Ovary (tissue), 9 donors: ENCODE data around the gene PPTC7. TPM values are rescaled to one million over a fixed set of nuclear protein-coding genes. Genes with fewer than 3 reads are reported as not detected.

Source experiments
- DNase-seq, 5 donors: peaks; one replicate each; pipeline ENCODE4 v3.0.0-alpha.2; 2019 to 2020
- H3K27ac ChIP-seq, 2 donors: fragments of 200-600 bp; one replicate each; pipeline versions ENCODE4 v1.5.1 to v1.8.0; 2019 to 2022
- H3K27me3 ChIP-seq: fragments of 200-600 bp; one replicate; pipeline ENCODE4 v1.8.0; 2022
- H3K36me3 ChIP-seq: fragments of 200-600 bp; sonication (generic); one replicate; pipeline ENCODE4 v1.5.1; 2019
- H3K4me1 ChIP-seq: one replicate; pipeline ENCODE4 v1.8.1; 2013; ENCODE audit warnings: mild to moderate bottlenecking, moderate library complexity; ENCODE audit not compliant: insufficient read depth
- H3K4me3 ChIP-seq: fragments of 200-600 bp; sonication (generic); one replicate; pipeline ENCODE4 v1.5.1; 2017
- H3K9me3 ChIP-seq, 2 donors: fragments of 200-600 bp in 1 of 2; sonication (generic) in 1 of 2; one replicate each; pipeline versions ENCODE4 v1.5.1 to v1.8.1; 2013 to 2019; ENCODE audit warnings: mild to moderate bottlenecking in 1 of 2, moderate library complexity in 1 of 2
- EP300 ChIP-seq: sonication (generic); formaldehyde crosslinking; IDR thresholded peaks from one replicate; pipeline ENCODE4 v1.6.1; 2017; ENCODE audit warnings: antibody characterized with exemption
- POLR2A ChIP-seq: fragments of 450-650 bp; IDR thresholded peaks from one replicate; pipeline ENCODE4 v1.6.1; 2017; ENCODE audit warnings: antibody characterized with exemption, mild to moderate bottlenecking, moderate library complexity
- WGBS, 3 donors: extraction: QIAGEN DNeasy Blood & Tissue Kit in 1 of 3; methylation state at CpG; one replicate each; pipeline versions ENCODE4 v1.1.5 to v1.1.7; 2013 to 2017; 5-methylcytosine and 5-hydroxymethylcytosine counted together
- intact Hi-C, 4 donors: fragments of 100-400 bp; cut with DNase I; formaldehyde crosslinking; loops; one replicate each; pipeline versions ENCODE4 v1.11.0 to v1.15.1; 2022 to 2023
- polyA plus RNA-seq, 2 donors: library from polyadenylated mRNA; stranded (reverse); fragments of 200-250 nt in 1 of 2; fragments of 350-450 nt in 1 of 2; fragmentation: Illumina TruSeq in 1 of 2; extraction: RNeasy Lipid Tissue Mini Kit (QIAGEN cat#74804) in 1 of 2; gene quantifications; one replicate each; pipeline ENCODE4 v1.2.3, GENCODE V29; 2013 to 2014
- total RNA-seq, 7 donors: library from RNA; depleted of rRNA in 2 of 7; stranded (reverse); fragments of >200 nt in 2 of 7; fragmentation: NEBNext Ultra II Directional in 3 of 7; extraction: Animal tissue kit (Norgen Biotek cat#: 25700) in 3 of 7; gene quantifications; one replicate each; pipeline versions ENCODE4 v1.1.0 to v1.2.4, GENCODE V29; 2016 to 2023
- TF ChIP-seq, protein P1 (sequence below), 3 donors: fragments of 450-650 bp in 2 of 3; fragments of 200-600 bp in 1 of 3; IDR thresholded peaks; one replicate each; pipeline versions ENCODE4 v1.5.1 to v1.8.0; 2016 to 2022; ENCODE audit warnings: antibody characterized with exemption in 3 of 3, mild to moderate bottlenecking in 1 of 3
- donor health status: DM: no; HTN: no; CAD: no; lungs with moderate emphysema.
- donor health status: DM: no; HTN: no; CAD: no.
- donor health status: Bipolar disorder and iron deficiency.
- donor health status: DM: yes; HTN: yes; CAD: no.
- donor health status: DM: no; HTN: no; CAD: no.
- donor health status: DM: yes; HTN: yes; CAD: no.

PPTC7 gene
- total and polyA plus RNA-seq, 9 donors = 10.0 to 25.5 (median 19.2) TPM

DNA sequence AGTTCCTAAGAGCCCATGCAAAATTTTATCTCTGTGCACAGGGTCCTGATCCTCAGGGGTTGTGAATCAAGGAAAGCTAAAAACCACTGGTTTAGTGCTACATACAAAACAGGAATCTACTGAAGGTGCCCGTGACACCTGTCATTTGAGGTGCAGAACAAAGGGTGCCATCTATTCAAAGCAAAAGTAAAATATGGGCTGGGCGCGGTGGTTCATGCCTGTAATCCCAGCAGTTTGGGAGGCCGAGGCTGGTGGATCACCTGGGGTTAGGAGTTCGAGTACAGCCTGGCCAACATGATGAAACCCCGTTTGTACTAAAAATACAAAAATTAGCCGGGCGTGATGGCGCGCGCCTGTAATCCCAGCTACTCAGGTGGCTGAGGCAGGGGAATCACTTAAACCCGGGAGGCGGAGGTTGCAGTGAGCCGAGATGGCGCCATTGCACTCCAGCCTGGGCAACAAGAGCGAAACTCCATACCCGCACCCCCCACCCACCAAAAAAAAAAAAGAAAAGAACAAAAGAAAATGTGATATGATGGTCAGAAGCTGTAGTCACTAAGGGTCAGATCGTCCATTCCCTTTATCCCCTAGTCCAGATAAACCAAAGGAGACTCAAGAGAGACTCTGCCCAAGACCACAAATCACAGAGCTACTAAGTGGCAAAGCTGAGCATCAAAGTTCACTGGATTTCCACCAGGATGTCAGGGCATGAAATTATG, 3.4 kb downstream of the PPTC7 start:
- H3K4me3 ChIP-seq = no peak overlapping the region
- no peak overlapping the region for H3K27ac ChIP-seq
- peaks cover 18% of the 10 kb centered on the region for H3K4me1 ChIP-seq
- WGBS, 3 donors = 94 to 96% (median 95%) methylated on average over 18 of the region's 18 CpGs
- TF ChIP-seq EP300 (no peak), POLR2A (no peak)
- TF ChIP-seq, protein P1, sequence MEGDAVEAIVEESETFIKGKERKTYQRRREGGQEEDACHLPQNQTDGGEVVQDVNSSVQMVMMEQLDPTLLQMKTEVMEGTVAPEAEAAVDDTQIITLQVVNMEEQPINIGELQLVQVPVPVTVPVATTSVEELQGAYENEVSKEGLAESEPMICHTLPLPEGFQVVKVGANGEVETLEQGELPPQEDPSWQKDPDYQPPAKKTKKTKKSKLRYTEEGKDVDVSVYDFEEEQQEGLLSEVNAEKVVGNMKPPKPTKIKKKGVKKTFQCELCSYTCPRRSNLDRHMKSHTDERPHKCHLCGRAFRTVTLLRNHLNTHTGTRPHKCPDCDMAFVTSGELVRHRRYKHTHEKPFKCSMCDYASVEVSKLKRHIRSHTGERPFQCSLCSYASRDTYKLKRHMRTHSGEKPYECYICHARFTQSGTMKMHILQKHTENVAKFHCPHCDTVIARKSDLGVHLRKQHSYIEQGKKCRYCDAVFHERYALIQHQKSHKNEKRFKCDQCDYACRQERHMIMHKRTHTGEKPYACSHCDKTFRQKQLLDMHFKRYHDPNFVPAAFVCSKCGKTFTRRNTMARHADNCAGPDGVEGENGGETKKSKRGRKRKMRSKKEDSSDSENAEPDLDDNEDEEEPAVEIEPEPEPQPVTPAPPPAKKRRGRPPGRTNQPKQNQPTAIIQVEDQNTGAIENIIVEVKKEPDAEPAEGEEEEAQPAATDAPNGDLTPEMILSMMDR (IDR thresholded peaks at IDR 0.05) = no peak
- H3K36me3 ChIP-seq = no peaks in the 10 kb centered on the region
- DNase-seq = no peak
- intact Hi-C loops = no loop called here
- no peaks in the 10 kb centered on the region for H3K9me3 ChIP-seq
- H3K27me3 ChIP-seq = no peaks in the 10 kb centered on the region

DNA sequence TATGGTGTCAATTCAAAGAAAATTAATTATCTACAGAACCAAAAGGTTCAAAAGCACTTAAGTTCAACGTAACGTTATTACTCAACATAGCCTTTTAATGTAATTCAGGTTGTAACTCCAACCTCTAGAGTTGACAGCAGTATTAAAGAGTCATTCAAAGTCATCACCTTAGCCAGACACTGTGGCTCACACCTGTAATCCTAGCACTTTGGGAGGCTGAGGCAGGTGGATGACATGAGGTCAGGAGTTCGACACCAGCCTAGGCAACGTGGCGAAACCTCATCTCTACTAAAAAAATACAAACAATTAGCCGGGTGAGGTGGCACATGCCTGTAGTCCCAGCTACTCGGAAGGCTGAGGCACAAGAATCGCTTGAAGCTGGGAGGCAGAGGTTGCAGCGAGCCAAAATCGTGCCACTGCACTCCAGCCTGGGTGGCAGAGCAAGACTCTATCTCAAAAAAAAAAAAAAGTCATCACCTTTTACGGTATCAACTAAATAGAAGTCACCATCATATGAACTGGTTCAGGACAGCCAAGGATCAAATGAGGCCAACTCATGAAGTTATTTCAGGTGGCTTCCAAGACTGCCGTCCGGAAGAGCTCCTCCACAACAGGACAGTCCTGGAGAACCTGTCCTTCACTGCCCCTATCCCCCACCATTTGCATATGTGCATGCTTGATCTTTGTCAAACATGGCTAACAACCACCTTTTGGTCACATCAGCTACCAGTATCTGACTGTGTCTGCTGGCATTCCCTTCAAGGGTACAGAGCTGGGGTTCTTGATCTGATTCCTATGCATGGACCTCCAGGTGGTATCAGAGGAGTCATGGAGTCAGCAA, 4.2 kb downstream of the PPTC7 start:
- Histone ChIP-seq H3K36me3 (no peaks in the 10 kb centered on the region), H3K4me1 (peaks cover 19% of the 10 kb centered on the region), H3K27me3 (no peaks in the 10 kb centered on the region), H3K27ac (no peak overlapping the region), H3K9me3 (no peaks in the 10 kb centered on the region), H3K4me3 (no peak overlapping the region)
- DNase-seq = no peak
- intact Hi-C loops = no loop called here
- 91 to 93% (median 93%) methylated on average over 13 of the region's 13 CpGs for WGBS, 3 donors
- TF ChIP-seq, protein P1 (IDR thresholded peaks at IDR 0.05) = no peak
- no peak for TF ChIP-seq EP300
- TF ChIP-seq POLR2A = no peak

DNA sequence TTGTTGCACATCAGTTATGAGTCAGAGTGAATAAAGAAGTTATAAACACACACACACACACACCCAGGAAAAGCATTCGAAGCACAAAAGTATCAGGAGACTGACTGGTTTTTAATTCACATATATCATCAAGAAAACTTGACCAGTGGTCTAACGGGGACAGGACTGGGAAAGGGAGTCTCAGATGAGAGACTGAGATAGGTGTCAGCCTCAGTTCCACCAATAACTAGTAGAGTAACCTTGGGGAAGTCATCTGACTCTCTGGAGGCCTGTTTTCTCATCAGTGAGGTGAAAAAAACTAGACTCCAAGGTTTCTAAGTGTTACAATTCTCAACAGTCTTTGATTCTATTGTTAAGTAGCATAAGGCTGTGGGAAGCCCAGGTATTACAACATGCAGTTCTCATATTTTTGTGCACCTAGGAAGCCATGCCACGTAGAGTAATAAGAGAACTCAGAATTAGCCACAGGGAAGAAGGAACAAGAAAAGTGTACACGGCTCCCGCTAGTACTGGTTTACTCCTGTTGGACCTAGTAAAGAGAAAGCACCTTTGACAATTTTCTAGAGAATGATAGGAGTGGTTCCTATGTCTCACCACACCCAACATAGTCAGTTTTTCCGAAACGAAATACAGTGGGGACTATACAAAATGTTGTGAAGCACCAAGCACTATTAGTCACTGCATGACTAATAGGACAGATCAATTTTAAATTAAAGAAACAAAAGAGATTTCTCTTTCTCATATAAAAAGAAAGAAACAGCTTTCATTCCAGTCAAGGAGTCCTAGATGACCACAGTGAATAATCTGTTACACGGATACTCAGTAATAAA, 5.0 kb downstream of the PPTC7 start:
- Histone ChIP-seq H3K9me3 (no peaks in the 10 kb centered on the region), H3K36me3 (no peaks in the 10 kb centered on the region), H3K4me3 (peak overlapping the region; percentile 4), H3K4me1 (peaks cover 19% of the 10 kb centered on the region), H3K27me3 (no peaks in the 10 kb centered on the region), H3K27ac (peak overlapping the region in 1 of 2 donors; percentile 11)
- WGBS, 3 donors = 43 to 45% (median 43%) methylated on average over 8 of the region's 8 CpGs
- TF ChIP-seq POLR2A = no peak
- TF ChIP-seq, protein P1 (IDR thresholded peaks at IDR 0.05) = no peak
- TF ChIP-seq EP300 = no peak
- DNase-seq = no peak
- intact Hi-C loops = no loop called here

DNA sequence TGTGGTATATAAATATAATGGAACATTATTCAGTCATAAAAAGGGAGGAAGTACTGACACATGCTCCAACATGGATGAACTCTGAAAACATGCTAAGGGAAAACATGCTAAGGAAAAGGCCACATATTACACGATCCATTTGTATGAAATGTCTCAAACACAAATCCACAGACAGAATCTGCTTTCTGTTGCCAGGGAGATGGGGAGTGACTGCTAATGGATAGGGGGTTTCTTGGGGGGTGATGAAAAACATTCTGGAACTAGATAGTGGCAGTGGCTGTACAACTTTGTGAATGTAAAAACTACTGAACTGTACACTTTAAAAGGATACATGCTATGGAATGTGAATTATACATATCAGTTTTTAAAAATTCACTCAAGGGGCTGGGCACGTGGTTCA, 6.6 kb downstream of the PPTC7 start:
- no peak for DNase-seq
- H3K4me1 ChIP-seq = peaks cover 16% of the 10 kb centered on the region
- no peak overlapping the region for H3K4me3 ChIP-seq
- no peak for TF ChIP-seq EP300
- TF ChIP-seq, protein P1 (IDR thresholded peaks at IDR 0.05) = no peak
- TF ChIP-seq POLR2A = no peak
- H3K36me3 ChIP-seq = no peaks in the 10 kb centered on the region
- 93 to 97% (median 96%) methylated on average over 2 of the region's 2 CpGs for WGBS, 3 donors
- no peak overlapping the region for H3K27ac ChIP-seq
- intact Hi-C loops = no loop called here
- no peaks in the 10 kb centered on the region for H3K27me3 ChIP-seq
- H3K9me3 ChIP-seq = no peaks in the 10 kb centered on the region
